GM21528 (cell line): ENCODE measurements around the gene KMT2E.
A peak's percentile ranks its signal among the peaks of the same experiment; 100 is the strongest.
"Not testable (repeated sequence)": the region's sequence is repeated elsewhere in the genome, so short reads cannot be mapped to it uniquely, and the experiment has no call there.

ENCODE experiments used
- ATAC-seq: cut with Tn5 transposase; IDR thresholded peaks from one replicate; pipeline ENCODE4 v1.9.1; 2021; ENCODE audit warnings: mild to moderate bottlenecking, moderate library complexity; ENCODE audit not compliant: unreplicated experiment, low FRiP score

KMT2E gene

GRCh38 chr7:105013816-105014692 is at the start of gene KMT2E:
Gene KMT2E, plus strand, starts transcription at chr7:105014205. Its CDS starts 26,748 bp downstream, at chr7:105040953.
- ATAC-seq: peak; percentile 33

- ATAC-seq: no peak
Measured at GRCh38 chr7:104964626-104965236, 49.3 kb upstream of the KMT2E start.

DNA sequence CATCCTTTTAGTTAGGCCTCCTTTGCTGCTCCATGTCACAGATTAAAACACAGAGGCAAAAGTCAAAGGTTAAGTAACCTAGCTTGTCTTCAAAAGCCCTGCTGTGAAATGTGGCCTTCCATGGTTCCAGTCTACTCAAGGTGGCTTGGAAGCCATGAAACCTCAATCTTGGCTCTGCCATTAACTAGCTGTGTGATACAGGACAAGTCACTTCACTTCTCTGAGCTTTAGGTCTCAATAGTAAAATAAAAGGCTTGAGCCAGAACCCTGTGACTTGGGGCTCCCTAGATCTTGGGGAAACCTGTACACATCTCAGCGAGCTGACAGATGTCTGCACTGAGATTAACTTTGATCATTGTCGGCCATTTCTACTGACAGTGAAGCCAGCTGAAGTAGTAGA is 48.0 kb upstream of the KMT2E start:
- ATAC-seq: no peak

DNA sequence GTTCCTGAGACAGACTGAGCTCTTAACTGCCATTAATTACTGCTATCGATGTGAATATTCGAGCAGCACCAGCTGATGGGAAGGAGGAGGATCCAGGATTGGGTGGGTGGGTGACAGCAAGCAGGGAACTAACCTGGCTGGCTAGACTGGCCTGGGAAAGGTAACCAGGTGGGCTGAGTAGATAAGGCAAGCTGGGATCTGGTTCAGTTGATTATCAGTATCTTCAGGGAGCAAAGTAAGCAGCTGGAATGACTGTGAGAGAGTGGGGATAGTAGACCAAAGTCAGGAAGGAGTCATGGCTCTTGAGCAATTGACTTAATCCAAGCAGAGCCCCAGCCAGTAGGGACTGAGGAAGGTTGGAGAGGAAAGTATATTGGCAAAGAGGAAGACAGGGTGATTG is 46.9 kb upstream of the KMT2E start:
- no peak for ATAC-seq

GRCh38 chr7:104967595-104967994 is 46.4 kb upstream of the KMT2E start:
- no peak for ATAC-seq

DNA sequence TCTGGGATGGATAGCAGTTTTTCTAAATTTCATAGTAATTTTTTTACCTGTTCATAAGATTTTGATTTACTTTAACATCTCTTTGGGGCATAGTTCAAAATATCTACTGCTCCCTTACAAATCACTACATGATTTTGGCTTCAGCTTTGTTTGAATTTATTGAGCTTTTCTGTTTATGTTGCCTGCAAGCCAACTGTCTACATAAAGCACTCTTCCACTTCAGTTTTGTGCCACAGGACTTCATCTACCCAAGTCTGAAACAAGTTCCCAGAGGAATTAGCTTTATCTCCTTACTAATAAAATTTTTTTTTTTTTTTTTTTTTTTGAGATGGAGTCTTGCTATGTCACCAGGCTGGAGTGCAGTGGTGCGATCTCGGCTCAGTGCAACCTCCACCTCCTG is 45.4 kb upstream of the KMT2E start:
- no peak for ATAC-seq

GRCh38 chr7:104969183-104969582 is 44.8 kb upstream of the KMT2E start:
- ATAC-seq: no peak

DNA sequence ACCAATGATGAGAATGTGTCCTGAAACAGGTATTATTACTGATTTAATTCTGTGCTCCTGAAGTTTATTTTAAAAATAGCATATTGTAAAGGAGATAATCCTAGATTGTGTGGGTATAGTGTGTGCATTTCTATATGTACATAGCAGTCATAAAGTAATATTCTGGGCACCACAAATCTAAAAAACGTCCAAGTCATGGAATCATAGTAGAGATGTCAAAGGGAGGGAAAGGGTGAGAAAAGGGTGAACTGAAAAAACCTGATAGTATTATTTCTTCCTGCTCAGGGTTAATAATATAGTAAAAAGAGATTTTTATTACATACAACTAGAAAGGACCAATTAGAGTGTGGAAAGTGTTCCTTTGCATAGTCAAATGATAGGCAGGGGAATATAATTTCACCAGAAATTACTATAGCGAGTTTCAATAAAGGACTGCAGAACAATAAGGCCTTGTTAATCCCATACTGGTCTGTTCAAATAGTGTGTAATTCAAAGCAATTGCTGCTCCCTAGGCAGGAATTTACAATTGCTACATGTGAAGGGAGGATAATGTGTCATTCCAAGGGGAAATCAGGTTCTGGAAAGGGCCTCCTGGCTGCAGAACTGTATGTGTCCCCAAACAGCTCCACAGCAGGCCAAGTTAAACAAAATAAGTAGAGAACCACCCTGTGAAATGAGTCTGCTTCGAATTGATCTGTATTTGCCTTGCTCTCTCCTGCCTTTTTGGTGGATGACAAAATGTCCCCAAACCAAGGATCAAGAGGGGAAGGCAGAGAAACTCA is 42.5 kb upstream of the KMT2E start:
- no peak for ATAC-seq

GRCh38 chr7:104972500-104972899 is 41.5 kb upstream of the KMT2E start:
- no peak for ATAC-seq

DNA sequence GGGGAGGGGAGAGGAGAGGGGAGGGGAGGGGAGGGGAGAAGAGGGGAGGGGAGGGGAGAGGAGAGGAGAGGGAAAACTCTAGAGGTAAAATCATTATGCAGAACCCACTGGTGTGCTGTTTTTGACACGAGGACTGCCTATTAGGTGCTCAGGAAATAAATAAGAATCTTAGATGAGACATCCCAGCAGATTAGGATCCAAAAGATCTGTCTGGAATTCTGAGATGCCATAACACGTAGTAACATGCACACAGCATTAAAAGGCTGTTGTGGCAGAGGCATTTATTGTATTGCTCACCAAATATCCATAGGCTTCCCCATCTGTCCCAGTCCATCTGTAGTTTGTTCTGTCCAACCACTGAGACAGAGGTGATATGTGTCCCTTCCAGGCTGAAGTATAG is 40.8 kb upstream of the KMT2E start:
- no peak for ATAC-seq

DNA sequence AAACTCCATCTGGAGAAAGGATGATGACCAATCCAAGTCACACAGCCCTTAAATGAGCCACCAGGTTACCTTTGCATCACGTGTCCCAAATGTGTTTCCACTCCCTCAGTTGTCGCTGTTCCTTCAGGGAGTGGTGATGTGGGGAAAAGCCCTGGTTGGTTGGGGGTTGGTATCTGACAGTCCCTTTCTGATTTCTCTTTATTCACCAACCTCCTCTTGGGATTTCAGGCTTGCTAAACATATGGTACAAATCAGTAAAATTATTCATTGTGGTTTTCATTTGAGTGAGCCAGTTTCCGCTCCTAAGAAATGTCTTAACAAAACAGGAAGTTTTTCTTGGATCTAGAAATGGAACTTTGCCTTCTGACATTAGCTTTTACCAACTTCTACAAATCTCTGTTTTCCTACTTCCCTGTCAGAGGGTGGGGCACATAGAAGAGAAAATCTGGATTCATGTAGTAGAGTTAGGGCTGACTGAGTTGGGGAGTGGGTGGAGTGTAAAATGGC is 40.0 kb upstream of the KMT2E start:
- ATAC-seq: no peak

- not testable (repeated sequence) for ATAC-seq
Measured at GRCh38 chr7:104975553-104975952, 38.5 kb upstream of the KMT2E start.

DNA sequence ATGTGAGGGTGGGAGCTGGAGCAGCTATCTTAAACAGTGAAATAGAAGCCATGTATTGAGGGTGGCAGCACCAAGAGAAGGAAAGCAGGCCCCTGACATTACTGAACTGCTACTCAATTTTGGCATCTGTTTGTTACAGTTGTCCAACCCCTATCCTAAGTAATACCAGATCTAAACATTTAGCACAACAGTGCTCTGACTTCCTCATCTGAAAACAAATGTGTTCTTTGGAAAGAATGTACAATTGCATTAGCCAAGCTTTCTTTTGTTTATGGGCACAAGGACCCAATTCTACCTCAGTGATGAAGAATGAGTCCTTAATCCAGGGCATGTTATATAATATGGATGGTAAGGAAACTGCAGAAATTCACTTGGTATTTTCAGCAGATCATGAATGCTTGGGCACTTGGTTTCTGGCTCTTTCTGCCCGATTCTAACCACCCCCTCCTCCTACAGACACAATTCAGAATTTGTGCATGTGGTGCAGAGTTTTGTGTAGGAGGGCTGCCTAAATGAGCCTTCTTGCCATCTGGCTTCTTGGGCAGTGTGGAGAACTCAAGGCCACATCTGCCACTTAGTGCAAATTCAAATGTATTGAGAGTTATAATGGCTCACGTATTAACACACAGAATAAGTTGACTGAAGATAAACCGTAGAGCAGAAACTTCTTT is 36.9 kb upstream of the KMT2E start:
- no peak for ATAC-seq

DNA sequence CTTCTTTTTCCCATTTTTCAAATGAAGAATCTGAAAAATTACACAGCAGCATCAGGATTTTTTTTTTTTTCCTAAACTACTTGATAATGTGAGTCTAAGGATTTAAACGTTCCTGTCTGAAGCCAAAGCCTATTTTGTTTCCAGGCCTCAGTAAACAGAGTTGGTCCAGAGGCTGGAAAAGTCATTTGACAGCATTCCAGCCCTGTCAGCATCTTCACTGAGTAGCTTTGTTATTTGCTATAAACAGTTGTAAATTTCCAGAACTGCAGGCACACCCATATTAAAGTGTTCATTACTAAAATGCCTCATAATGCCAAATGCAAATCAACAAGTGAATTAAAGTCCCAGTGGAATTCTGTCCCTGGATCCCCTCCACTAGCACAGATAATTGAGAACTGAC is 35.5 kb upstream of the KMT2E start:
- no peak for ATAC-seq

DNA sequence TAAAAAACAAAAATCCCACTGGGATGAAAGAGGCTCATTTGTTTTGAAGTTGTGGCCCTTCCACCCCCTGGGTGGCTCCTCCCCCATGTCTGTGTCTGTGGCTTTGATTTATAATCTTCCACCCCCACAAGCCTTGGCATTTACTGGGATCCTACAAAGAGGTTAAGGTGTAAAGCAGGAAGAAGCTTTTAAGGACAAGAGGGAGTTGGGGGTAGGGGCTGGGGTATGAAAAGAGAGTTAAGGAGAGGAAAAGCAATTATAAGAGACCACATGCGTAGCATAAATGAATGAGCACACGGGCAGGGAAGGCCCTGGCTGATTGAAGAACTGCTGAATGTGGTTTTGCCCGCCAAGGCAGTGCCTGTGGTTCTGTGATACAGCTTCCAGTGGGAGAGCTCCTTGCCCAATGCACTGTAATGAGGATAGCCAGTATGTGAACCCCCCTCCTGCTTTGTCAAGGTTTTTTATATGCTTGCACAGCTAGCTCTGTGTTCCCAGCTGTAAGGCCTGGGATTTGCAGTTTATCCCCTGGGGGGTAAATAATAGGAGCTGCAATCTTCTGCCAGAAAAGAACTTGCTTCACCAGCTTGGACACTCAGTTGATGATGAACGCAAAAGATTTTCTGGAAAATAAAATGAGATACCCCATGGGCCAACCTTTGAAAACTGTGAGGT is 34.7 kb upstream of the KMT2E start:
- no peak for ATAC-seq

DNA sequence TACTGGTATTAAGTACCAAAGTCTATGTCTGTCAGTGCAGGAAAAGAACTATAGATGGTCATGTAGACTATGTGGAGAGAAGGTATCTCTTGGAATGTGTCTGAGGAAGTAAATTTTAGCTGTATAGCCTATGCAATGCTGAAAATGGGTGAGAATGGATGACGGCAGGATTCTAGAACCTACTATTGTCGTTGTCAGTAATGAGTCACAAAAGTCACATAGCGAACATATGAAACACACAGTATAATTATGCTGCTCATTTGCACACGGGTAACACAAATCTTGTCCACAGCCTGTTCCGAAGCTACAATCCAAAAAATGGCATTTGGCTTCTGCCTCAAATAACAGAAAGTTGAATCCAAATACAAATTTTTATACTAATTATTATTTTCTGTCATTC is 33.6 kb upstream of the KMT2E start:
- ATAC-seq: no peak

DNA sequence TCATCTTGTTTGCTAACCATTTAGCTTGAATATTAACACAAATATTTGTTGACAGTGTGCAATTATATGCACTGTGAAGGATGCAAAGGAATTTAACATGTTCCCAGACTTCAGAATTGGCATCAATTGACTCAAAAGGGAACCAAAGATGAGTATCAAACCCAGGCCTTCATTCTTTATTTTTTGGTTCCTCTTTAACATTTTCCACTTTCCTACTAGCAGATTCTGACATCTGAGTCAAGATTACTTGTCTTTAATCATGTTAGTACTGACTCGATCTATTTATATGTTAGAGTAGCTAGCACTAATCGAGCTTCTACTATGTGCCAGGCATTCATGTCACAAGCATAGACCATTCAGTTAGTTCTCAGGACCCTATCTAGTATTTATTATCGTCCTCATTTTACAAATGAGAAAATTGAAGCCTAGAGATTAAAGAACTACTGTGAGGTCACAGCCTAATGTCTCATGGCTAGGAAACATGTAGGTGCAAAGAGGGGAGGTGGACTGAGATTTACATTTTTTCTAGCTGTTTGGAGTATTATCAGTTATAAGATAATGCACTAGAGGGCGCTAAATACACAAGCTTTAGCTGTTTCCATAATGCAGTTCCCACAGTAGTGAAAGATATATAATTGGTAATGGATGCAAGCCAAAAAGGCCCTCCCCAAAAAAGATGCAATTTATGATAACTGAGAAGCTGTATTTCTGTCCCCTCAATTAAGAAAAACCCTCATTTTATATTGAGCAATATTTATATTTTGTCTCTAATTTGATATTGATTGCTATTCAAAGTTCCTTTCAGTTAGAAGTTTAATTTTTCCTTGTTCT is 32.9 kb upstream of the KMT2E start:
- ATAC-seq: no peak

GRCh38 chr7:104981672-104982037 is 32.4 kb upstream of the KMT2E start:
- ATAC-seq: no peak
